HG03175 (cell line): ENCODE results near the gene NLGN1.
A peak's percentile ranks its signal among the peaks of the same experiment; 100 is the strongest.

ENCODE experiments used
- ATAC-seq: cut with Tn5 transposase; IDR thresholded peaks from one replicate; pipeline ENCODE4 v1.9.1; 2021; ENCODE audit warnings: mild to moderate bottlenecking, moderate library complexity; ENCODE audit not compliant: unreplicated experiment

The NLGN1 gene

GRCh38 chr3:174058804-174059203 is 661.3 kb downstream of the NLGN1 start:
- no peak for ATAC-seq

GRCh38 chr3:174060431-174060830 is 662.9 kb downstream of the NLGN1 start:
- ATAC-seq, result no peak

- ATAC-seq, result no peak
Measured at GRCh38 chr3:174061162-174061561, 663.6 kb downstream of the NLGN1 start.

GRCh38 chr3:174061731-174062130 is 664.2 kb downstream of the NLGN1 start:
- ATAC-seq, result no peak

GRCh38 chr3:174062923-174063322 is 665.4 kb downstream of the NLGN1 start:
- no peak for ATAC-seq

- no peak for ATAC-seq
Measured at GRCh38 chr3:174068035-174068434, 670.5 kb downstream of the NLGN1 start.

GRCh38 chr3:174072675-174073074 is 675.1 kb downstream of the NLGN1 start:
- no peak for ATAC-seq

- ATAC-seq, result no peak
Measured at GRCh38 chr3:174083706-174084105, 686.2 kb downstream of the NLGN1 start.

GRCh38 chr3:174089592-174089991 is 692.0 kb downstream of the NLGN1 start:
- ATAC-seq, result no peak

GRCh38 chr3:174094669-174095068 is 697.1 kb downstream of the NLGN1 start:
- no peak for ATAC-seq

- ATAC-seq, result no peak
Measured at GRCh38 chr3:174097686-174098085, 700.1 kb downstream of the NLGN1 start.

GRCh38 chr3:174098746-174099145 is 701.2 kb downstream of the NLGN1 start:
- no peak for ATAC-seq

GRCh38 chr3:174099724-174100123 is 702.2 kb downstream of the NLGN1 start:
- ATAC-seq, result no peak

- ATAC-seq, result no peak
Measured at GRCh38 chr3:174100744-174101143, 703.2 kb downstream of the NLGN1 start.

- peak; percentile 76 for ATAC-seq
Measured at GRCh38 chr3:174101244-174101643, 703.7 kb downstream of the NLGN1 start.

GRCh38 chr3:174102274-174102673 is 704.7 kb downstream of the NLGN1 start:
- no peak for ATAC-seq

- no peak for ATAC-seq
Measured at GRCh38 chr3:174102866-174103265, 705.3 kb downstream of the NLGN1 start.

- ATAC-seq, result no peak
Measured at GRCh38 chr3:174110761-174111160, 713.2 kb downstream of the NLGN1 start.

- no peak for ATAC-seq
Measured at GRCh38 chr3:174111776-174112175, 714.2 kb downstream of the NLGN1 start.

GRCh38 chr3:174116421-174116820 is 718.9 kb downstream of the NLGN1 start:
- ATAC-seq, result no peak

GRCh38 chr3:174120997-174121396 is 723.5 kb downstream of the NLGN1 start:
- no peak for ATAC-seq

GRCh38 chr3:174122411-174122810 is 724.9 kb downstream of the NLGN1 start:
- no peak for ATAC-seq

GRCh38 chr3:174125267-174125824 is 727.8 kb downstream of the NLGN1 start:
- ATAC-seq, result no peak
